ENCODE data around the gene SNCB. TPM values are rescaled to one million over a fixed set of nuclear protein-coding genes. Genes with fewer than 3 reads are reported as not detected.

SNCB gene
- total and polyA plus RNA-seq, 2 of the 13 experiments (the other 11 are each of a cell fraction or from before 2014, with no cell fraction given), result not detected

DNA sequence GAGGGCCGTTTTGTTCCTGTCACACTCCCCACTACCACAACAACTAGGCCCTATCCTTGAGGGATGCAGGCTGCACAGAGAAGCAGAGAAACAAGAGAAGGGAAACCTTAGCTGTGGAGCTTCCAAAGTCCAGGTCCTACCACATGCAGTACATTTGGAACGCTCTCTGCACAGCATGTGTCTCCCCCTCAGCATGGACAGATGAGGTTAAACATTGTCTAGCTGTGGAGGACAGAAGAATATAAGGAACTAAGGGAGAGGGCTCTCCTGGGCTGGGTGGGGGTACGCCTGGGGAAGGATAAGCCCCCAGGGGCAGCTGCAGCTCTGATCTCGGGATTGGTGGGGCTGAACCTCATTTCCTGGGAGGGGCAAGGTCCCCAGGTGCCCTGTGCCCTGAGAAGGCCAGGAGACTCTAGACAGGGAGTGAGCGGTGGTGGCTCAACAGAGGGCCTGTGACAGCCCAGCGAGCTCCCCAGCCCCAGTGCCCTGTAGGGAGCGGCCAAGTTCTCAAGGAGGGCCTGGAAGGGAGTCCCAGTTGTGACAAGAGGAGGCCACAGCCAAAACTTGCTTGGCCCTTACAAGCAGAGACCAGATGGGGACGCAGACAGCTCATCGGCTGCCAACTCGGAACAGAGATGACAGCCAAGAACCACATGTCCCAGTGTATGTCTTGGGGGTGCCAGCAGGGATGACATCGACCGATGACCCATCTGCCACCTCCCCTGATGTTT lies 47.0 kb upstream of the SNCB start (continued):
- TF ChIP-seq, protein P1, sequence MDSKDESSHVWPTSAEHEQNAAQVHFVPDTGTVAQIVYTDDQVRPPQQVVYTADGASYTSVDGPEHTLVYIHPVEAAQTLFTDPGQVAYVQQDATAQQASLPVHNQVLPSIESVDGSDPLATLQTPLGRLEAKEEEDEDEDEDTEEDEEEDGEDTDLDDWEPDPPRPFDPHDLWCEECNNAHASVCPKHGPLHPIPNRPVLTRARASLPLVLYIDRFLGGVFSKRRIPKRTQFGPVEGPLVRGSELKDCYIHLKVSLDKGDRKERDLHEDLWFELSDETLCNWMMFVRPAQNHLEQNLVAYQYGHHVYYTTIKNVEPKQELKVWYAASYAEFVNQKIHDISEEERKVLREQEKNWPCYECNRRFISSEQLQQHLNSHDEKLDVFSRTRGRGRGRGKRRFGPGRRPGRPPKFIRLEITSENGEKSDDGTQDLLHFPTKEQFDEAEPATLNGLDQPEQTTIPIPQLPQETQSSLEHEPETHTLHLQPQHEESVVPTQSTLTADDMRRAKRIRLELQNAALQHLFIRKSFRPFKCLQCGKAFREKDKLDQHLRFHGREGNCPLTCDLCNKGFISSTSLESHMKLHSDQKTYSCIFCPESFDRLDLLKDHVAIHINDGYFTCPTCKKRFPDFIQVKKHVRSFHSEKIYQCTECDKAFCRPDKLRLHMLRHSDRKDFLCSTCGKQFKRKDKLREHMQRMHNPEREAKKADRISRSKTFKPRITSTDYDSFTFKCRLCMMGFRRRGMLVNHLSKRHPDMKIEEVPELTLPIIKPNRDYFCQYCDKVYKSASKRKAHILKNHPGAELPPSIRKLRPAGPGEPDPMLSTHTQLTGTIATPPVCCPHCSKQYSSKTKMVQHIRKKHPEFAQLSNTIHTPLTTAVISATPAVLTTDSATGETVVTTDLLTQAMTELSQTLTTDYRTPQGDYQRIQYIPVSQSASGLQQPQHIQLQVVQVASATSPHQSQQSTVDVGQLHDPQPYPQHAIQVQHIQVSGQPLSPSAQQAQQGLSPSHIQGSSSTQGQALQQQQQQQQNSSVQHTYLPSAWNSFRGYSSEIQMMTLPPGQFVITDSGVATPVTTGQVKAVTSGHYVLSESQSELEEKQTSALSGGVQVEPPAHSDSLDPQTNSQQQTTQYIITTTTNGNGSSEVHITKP (CRISPR knock-in tag; IDR thresholded peaks at IDR 0.05; ENCODE audit: low read depth), result 0 out of 2 replicates have a peak, but pooled peaks have one; percentile 37
- TF ChIP-seq, protein P2, sequence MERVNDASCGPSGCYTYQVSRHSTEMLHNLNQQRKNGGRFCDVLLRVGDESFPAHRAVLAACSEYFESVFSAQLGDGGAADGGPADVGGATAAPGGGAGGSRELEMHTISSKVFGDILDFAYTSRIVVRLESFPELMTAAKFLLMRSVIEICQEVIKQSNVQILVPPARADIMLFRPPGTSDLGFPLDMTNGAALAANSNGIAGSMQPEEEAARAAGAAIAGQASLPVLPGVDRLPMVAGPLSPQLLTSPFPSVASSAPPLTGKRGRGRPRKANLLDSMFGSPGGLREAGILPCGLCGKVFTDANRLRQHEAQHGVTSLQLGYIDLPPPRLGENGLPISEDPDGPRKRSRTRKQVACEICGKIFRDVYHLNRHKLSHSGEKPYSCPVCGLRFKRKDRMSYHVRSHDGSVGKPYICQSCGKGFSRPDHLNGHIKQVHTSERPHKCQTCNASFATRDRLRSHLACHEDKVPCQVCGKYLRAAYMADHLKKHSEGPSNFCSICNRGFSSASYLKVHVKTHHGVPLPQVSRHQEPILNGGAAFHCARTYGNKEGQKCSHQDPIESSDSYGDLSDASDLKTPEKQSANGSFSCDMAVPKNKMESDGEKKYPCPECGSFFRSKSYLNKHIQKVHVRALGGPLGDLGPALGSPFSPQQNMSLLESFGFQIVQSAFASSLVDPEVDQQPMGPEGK (CRISPR knock-in tag; IDR thresholded peaks at IDR 0.05), result no peak; the same call in 1 of the 2 replicates
- TF ChIP-seq ZMAT3 (CRISPR knock-in tag; conservative IDR thresholded peaks at IDR 0.05), result no peak
- no peak for TF ChIP-seq ZNF432 (CRISPR knock-in tag; IDR thresholded peaks at IDR 0.05; ENCODE audit: borderline replicate concordance)
- no peak for TF ChIP-seq KAT7 (CRISPR knock-in tag; IDR thresholded peaks at IDR 0.05; ENCODE audit: borderline replicate concordance)
- TF ChIP-seq, protein P3, sequence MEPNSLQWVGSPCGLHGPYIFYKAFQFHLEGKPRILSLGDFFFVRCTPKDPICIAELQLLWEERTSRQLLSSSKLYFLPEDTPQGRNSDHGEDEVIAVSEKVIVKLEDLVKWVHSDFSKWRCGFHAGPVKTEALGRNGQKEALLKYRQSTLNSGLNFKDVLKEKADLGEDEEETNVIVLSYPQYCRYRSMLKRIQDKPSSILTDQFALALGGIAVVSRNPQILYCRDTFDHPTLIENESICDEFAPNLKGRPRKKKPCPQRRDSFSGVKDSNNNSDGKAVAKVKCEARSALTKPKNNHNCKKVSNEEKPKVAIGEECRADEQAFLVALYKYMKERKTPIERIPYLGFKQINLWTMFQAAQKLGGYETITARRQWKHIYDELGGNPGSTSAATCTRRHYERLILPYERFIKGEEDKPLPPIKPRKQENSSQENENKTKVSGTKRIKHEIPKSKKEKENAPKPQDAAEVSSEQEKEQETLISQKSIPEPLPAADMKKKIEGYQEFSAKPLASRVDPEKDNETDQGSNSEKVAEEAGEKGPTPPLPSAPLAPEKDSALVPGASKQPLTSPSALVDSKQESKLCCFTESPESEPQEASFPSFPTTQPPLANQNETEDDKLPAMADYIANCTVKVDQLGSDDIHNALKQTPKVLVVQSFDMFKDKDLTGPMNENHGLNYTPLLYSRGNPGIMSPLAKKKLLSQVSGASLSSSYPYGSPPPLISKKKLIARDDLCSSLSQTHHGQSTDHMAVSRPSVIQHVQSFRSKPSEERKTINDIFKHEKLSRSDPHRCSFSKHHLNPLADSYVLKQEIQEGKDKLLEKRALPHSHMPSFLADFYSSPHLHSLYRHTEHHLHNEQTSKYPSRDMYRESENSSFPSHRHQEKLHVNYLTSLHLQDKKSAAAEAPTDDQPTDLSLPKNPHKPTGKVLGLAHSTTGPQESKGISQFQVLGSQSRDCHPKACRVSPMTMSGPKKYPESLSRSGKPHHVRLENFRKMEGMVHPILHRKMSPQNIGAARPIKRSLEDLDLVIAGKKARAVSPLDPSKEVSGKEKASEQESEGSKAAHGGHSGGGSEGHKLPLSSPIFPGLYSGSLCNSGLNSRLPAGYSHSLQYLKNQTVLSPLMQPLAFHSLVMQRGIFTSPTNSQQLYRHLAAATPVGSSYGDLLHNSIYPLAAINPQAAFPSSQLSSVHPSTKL (CRISPR knock-in tag; IDR thresholded peaks at IDR 0.05), result no peak
- TF ChIP-seq RXRA (CRISPR knock-in tag; IDR thresholded peaks at IDR 0.05), result no peak
- no peak for TF ChIP-seq ZNF552 (CRISPR knock-in tag; IDR thresholded peaks at IDR 0.05; ENCODE audit: borderline replicate concordance)
- no peak for TF ChIP-seq MLLT10 (CRISPR knock-in tag; IDR thresholded peaks at IDR 0.05)
- TF ChIP-seq, protein P4, sequence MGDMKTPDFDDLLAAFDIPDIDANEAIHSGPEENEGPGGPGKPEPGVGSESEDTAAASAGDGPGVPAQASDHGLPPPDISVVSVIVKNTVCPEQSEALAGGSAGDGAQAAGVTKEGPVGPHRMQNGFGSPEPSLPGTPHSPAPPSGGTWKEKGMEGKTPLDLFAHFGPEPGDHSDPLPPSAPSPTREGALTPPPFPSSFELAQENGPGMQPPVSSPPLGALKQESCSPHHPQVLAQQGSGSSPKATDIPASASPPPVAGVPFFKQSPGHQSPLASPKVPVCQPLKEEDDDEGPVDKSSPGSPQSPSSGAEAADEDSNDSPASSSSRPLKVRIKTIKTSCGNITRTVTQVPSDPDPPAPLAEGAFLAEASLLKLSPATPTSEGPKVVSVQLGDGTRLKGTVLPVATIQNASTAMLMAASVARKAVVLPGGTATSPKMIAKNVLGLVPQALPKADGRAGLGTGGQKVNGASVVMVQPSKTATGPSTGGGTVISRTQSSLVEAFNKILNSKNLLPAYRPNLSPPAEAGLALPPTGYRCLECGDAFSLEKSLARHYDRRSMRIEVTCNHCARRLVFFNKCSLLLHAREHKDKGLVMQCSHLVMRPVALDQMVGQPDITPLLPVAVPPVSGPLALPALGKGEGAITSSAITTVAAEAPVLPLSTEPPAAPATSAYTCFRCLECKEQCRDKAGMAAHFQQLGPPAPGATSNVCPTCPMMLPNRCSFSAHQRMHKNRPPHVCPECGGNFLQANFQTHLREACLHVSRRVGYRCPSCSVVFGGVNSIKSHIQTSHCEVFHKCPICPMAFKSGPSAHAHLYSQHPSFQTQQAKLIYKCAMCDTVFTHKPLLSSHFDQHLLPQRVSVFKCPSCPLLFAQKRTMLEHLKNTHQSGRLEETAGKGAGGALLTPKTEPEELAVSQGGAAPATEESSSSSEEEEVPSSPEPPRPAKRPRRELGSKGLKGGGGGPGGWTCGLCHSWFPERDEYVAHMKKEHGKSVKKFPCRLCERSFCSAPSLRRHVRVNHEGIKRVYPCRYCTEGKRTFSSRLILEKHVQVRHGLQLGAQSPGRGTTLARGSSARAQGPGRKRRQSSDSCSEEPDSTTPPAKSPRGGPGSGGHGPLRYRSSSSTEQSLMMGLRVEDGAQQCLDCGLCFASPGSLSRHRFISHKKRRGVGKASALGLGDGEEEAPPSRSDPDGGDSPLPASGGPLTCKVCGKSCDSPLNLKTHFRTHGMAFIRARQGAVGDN (CRISPR knock-in tag; IDR thresholded peaks at IDR 0.05), result peak; percentile 39
- TF ChIP-seq, protein P5, sequence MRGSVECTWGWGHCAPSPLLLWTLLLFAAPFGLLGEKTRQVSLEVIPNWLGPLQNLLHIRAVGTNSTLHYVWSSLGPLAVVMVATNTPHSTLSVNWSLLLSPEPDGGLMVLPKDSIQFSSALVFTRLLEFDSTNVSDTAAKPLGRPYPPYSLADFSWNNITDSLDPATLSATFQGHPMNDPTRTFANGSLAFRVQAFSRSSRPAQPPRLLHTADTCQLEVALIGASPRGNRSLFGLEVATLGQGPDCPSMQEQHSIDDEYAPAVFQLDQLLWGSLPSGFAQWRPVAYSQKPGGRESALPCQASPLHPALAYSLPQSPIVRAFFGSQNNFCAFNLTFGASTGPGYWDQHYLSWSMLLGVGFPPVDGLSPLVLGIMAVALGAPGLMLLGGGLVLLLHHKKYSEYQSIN (CRISPR knock-in tag; IDR thresholded peaks at IDR 0.05; ENCODE audit: borderline replicate concordance), result no peak
